ENCODE data around the gene PMS1.
"Not testable (repeated sequence)": the region's sequence is repeated elsewhere in the genome, so short reads cannot be mapped to it uniquely, and the experiment has no call there.

Gene PMS1

GRCh38 chr2:189865826-189866225 lies 81.6 kb downstream of the PMS1 start:
- DNase-seq (ENCODE audit: low spot score): no peak

GRCh38 chr2:189866296-189866695 lies 82.0 kb downstream of the PMS1 start:
- DNase-seq (ENCODE audit: low spot score): no peak

- DNase-seq (ENCODE audit: low spot score): no peak
Observed at GRCh38 chr2:189868896-189869295, 84.6 kb downstream of the PMS1 start.

DNA sequence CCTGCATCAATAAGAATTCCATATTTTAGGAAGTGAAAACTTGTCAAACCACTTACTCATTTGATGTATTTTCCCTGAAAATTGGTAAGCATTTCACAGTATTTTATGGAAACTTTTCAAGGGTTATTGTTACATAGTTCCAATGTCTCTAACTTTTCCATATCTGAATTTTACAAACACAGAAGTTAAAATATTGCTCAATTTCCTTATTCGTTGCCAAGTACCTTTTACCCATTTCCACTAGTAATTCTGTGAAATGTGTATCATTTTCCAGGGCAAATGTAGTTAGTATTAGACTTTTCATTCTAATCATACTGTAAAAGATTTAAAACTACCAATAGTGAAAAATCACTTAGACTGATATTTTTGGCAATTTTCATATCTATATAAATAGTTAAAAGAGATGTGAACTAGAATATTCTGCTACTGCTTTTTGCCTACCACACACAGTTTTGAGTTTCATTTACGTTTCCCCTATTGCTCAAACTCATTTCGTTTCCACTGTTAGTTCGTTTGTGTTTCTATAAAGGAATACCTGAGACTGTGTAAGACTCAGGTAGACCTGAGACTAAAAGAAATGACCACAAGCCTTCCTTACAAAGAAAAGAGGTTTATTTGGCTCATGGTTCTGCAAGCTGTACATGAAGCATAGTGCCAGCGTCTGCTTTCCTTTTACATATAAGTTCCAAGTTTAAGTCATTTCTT lies 86.3 kb downstream of the PMS1 start:
- no peak for DNase-seq (ENCODE audit: low spot score)

DNA sequence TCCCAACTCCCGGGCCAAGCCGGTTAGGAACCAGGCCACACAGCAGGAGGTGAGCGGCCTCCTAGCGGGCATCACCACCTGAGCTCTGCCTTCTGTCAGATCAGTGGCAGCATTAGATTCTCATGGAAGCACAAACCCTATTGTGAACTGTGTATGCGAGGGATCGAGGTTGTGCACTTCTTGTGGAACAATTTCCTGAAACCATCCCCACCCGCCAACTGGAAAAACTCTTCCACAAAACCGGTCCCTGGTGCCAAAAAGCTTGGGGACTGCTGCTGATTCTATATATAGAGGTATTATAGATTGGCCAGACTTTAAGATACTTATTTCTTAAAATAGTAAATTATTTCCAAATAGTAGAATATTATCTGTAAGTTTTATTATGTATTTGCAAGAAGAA lies 89.4 kb downstream of the PMS1 start:
- no peak for DNase-seq (ENCODE audit: low spot score)

DNA sequence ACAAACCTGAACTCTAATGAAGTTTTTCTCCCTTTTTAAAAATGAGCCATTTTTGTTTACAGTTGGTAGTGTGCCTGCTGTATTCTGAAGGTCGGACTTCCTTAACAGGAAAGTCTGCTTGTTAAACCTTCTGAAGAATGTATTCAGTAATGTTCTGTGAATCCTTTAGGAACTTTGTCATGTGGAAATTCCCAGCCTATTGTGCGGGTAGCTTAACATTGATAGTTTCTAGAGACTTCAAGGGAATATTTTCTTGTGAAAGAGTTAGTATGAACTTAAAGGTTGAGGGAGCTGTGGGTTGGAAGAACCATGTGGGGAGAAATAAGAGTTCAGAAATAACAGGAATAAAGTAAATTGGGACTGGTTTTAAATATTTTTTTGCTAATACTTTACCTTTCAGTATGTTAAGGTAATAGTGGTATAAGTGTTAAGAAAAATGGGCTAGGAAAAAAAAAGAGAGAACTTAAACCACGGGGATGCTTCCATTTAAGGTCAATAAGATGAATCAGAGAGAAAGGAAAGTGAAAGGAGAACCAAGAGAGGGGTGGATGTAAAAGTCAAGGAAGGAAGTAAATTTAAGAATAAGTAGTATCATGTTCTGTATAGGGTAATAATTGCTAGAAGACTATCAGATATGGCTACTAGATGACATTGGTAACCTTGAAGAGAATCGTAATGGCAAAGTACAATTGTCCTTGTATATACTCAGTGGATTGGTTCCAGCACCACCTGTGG lies 90.5 kb downstream of the PMS1 start:
- no peak for DNase-seq (ENCODE audit: low spot score)

DNA sequence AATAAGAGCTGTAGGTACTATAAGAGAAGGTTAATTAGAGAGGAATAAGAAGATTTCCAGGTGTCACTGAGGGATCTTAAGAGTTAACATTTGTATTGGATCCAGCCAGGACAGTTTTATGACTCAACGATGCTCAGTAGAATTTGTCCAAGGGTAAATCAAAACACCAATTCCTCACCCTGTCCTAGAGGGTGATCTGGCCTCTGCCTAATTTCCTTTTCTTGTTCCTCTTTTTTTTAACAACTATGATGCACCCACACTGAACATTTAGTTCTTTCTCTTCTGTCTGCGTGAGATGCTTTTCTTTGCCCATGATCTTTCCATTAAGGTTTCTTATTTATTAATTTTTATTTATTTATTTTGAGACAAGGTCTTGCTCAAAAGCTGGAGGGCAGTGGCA lies 92.0 kb downstream of the PMS1 start:
- no peak for DNase-seq (ENCODE audit: low spot score)

DNA sequence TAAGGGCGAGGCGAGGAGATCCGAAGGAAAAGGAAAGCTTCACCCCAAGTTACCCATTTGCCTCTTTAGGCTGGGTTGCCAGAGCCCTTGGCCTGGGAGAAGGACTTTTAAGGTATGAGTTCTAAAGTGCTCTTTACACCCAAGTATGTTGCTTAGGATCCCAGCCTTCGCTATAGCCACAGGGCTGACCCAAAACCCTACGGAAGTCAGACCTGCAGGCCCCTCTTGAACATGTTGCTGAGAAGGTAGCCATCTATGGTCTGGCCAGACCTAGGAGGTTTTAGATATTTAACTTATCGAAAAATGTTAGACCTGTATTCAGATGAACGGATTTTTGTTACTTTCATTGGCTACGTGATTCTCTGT lies 95.4 kb downstream of the PMS1 start:
- no peak for DNase-seq (ENCODE audit: low spot score)

- no peak for DNase-seq (ENCODE audit: low spot score)
Observed at GRCh38 chr2:189880429-189880828, 96.2 kb downstream of the PMS1 start.

- no peak for DNase-seq (ENCODE audit: low spot score)
Observed at GRCh38 chr2:189880832-189881492, 96.7 kb downstream of the PMS1 start.

DNA sequence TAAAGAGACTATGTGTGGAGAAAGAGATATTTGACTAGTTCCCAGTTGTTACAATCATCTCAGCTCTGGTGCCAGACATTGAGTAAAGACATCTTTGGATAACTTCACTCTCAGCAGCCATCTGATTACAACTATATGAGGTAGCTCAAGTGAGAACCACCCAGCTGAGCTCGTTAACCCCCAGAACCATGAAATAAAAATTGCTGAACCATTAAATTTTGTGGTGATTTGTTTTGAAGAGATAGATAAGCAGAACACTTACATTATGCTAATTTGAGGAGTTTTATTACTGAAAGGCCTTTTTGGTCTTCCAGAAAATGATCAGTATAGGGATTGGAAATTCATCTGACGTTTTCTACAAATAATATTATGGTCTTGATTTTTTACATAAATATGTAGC lies 101.1 kb downstream of the PMS1 start:
- DNase-seq (ENCODE audit: low spot score): no peak

DNA sequence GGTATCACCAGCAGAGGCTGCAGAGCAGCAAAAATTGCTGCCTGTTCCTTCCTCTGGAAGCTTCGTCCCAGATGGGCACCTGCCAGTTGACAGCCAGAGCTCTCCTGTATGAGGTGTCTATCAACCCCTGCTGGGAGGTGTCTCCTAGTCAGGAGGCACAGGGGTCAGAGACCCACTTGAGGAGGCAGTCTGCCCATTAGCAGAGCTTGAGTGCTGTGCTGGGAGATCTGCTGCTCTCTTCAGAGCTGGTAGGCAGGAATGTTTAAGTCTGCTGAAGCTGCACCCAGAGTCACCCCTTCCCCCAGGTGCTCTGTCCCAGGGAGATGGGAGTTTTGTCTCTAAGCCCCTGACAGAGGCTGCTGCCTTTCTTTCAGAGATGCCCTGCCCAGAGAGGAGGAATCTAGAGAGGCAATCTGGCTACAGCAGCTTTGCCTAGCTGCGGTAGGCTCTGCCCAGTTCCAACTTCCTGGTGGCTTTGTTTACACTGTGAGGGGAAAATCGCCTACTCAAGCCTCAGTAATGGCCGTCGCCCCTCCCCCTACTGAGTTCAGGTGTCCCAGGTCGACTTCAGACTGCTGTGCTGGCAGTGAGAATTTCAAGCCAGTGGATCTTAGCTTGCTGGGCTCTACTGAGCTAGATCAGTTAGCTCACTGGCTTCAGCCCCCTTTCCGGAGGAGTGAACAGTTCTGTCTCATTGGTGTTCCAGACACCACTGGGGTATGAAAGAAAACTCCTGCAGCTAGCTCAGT lies 108.5 kb downstream of the PMS1 start:
- DNase-seq (ENCODE audit: low spot score): not testable (repeated sequence)

DNA sequence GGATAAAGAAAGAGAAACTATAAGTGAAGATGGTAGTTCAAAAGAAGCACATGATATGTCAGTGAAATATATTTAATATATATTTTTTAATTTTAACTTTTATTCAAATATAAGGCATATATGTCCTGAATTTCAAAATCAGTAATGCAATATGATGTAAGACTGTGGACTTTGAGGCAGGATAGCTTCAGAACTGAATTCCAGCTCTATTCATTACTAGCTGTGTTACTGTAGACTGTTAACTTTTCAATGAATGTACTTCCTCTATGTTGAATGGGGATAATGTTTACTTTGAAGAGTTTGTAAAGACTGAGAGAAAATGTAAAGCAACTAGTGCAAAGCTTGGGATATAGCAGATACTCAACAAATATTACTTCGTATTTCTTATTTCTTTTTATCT lies 112.6 kb downstream of the PMS1 start:
- DNase-seq (ENCODE audit: low spot score): no peak

GRCh38 chr2:189899101-189899500 lies 114.9 kb downstream of the PMS1 start:
- DNase-seq (ENCODE audit: low spot score): no peak

DNA sequence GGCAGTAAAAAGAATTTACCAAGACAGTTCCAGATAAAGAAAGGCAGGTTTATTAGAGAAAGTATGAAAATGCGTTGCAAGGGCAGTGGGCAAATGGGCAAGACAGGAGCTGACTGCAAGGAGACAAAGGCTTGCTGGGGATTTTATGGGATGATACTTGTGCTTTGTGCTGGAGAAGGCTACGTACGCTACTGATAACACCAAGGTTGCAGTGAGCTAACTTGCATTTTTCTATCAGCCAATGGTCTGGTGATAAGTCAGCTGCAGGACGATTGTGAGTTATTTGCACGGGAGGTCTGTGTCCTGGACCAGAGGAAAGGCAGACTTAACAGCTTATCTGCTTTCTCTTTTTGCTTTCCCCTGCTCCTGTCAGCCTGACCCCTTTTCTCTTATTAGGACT lies 116.5 kb downstream of the PMS1 start:
- no peak for DNase-seq (ENCODE audit: low spot score)

- no peak for DNase-seq (ENCODE audit: low spot score)
Observed at GRCh38 chr2:189901664-189902063, 117.4 kb downstream of the PMS1 start.

DNA sequence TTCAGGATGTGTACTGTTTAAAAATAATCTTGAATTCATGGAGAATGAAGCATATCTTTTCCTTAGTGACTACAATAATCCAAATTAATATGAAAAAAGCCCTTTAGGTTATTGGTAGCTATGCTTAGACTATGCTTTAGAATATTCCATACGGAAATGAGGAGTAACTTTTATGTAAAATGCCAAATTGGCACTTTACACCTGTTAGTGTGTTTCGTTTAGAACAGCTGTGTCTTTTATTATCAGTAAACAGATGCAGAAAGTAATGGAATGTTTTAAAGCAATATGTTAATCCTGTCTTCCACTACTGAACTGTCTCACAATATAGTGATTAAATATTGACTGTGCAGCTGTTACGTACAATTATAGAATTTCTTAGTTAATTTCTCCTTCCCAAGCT lies 129.6 kb downstream of the PMS1 start:
- DNase-seq (ENCODE audit: low spot score): no peak

- no peak for DNase-seq (ENCODE audit: low spot score)
Observed at GRCh38 chr2:189916651-189917050, 132.4 kb downstream of the PMS1 start.

Measured in hepatic stellate cell (primary cell).